GM12874 (cell line): ENCODE measurements around the gene RNF151.

Source experiments
- CTCF ChIP-seq: IDR thresholded peaks from 2 replicates; pipeline ENCODE4 v1.5.1; 2011; ENCODE audit warnings: low read depth, mild to moderate bottlenecking, control low read depth, low read length, moderate library complexity; ENCODE audit not compliant: insufficient read depth

RNF151 gene

GRCh38 chr16:2005646-2006045 is 39.0 kb downstream of the RNF151 start:
- peak; percentile 16; the same call in 1 of the 2 replicates for TF ChIP-seq CTCF

GRCh38 chr16:2006317-2006716 is 39.7 kb downstream of the RNF151 start:
- TF ChIP-seq CTCF = no peak

GRCh38 chr16:2007081-2007836 is 40.6 kb downstream of the RNF151 start:
- TF ChIP-seq CTCF = no peak

DNA sequence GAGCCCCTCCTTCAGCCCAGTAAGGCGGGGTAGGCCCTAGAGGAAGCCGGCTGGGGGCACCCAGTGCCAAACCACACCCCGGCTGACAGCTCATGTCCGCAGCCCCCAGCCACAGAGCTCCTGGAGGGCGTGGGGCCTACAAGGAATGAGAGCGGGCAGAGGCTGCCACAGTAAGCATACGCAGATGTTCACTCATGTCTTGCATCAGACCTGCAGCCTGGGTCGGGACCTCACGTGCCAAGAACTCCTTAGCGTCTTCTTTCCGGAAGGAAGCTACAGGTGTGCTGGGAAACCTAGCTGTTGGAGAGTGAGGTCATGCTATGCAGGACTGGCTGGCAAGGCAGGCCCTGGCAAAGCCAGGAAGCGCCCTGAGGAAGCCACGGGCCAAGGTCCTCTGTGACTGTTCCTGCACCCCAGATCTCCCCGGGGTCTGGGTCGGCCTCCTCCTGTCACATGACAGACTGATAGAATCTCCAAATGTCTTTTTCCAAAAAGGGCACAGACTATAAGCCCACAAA is 41.4 kb downstream of the RNF151 start:
- no peak for TF ChIP-seq CTCF

DNA sequence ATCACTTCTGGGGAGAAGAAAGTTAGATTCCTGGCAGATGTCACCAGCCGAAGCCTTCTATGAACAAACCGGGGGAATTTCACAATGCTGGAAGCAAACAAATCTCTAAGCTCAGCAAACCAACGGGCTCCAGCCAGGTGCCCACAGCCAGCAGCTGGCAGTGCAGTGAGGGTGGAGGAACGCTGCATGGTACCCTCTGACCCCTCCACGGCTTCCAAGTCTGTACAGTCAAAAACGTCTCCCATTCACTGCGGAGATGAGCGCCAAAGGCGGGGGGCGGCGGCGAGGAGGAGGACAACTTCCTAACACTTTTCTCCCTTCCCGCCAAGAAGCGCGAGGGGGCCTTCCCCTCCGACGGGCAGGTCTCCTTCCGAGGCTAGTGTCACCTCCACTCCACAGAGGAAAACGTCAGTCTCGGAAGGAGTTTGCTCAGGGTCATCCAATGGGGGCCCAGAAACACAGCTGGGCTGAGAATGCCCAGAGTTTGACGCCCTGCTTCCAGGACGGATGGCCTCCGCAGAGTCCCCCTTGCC is 42.0 kb downstream of the RNF151 start:
- TF ChIP-seq CTCF = no peak

DNA sequence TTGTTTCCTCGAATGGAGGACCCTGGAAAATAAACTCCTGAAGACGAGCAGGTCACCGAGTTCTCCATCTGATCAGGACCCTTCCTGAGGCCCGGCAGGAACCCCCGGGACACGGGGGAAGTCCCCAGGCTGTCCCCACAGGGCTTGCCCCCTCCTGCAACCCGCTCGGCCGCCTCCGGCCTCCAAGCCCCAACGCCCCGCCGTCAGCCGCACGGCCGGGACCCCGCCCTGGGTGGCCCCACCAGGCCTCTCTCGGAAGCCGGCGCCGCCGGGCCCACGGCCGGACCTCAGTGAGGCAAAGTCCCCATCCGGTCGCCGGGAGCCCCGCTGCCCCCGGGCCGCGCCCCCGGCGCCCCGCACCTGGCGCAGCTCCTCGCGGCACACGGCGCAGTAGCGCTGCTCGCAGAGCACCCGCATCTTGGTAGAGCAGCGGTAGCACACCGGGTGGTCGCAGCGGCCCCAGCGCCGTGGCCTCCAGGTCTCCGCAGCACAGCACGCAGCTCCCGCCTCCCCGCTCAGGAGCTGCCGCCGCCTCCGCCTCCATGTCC is 42.6 kb downstream of the RNF151 start:
- TF ChIP-seq CTCF = no peak

DNA sequence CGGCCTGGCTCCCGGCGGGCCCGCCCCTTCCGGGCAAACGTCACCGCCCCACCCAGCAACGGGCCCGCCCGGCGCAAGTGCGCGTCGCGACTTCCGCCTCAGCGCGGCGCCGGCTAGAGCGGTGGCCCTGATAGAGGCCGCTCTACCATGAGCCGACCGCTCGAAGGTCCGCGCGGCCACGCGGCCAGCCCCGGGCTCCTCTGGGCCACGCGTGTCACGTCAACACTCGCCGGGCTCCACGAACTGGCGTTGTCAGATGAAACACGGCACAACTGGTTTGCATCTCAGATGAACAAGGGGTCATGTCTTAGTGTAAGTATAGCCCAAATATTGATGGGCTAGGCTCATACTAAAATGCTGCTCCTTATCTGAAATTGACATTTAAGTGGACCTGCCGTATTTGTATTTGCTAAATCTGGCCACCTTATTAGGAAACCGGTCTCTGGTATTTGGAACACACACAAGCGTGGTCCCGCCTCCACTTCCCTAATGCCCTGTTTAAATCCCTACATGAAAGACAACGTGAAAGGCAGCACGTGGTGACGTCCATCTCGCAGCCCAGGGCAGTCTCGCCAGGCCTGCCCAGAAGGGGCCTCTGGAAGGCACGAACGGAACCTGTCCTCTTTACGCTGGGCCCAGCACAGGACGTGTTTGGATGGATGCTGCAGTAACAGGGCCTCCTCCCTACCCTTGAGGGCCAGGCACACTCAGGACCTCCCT is 43.3 kb downstream of the RNF151 start, which contains the start of gene ZNF598:
Gene ZNF598 (minus strand): TSS at position 31 of the 720 bp plus-strand sequence.
- TF ChIP-seq CTCF = no peak; the same call in 1 of the 2 replicates
